HPDE6-E6E7 (cell line): ENCODE results near the gene NRG4.
A peak's percentile ranks its signal among the peaks of the same experiment; 100 is the strongest.
"Not testable (repeated sequence)": the region's sequence is repeated elsewhere in the genome, so short reads cannot be mapped to it uniquely, and the experiment has no call there.

Experiments
- DNase-seq: peaks from one replicate; pipeline ENCODE4 v3.0.0; 2011; ENCODE audit warnings: missing footprints; ENCODE audit errors: extremely low spot score

Gene NRG4

GRCh38 chr15:76011627-76012551 lies at the start of gene NRG4:
Gene NRG4 (minus strand): TSS chr15:76012424. CDS start chr15:76011230, 1,194 bp downstream.
- DNase-seq = no peak

GRCh38 chr15:76061700-76062099 lies 49.5 kb upstream of the NRG4 start:
- no peak for DNase-seq

GRCh38 chr15:76060118-76060989 lies 48.1 kb upstream of the NRG4 start:
- no peak for DNase-seq

- DNase-seq = peak; percentile 41
These were observed 47.3 kb upstream of the NRG4 start, which contains the start of gene TMEM266 for GRCh38 chr15:76059320-76060117. Gene TMEM266 (plus strand): TSS chr15:76059985. CDS start chr15:76134264, 74,279 bp downstream.

GRCh38 chr15:76058714-76059319 lies 46.6 kb upstream of the NRG4 start:
- no peak for DNase-seq

- DNase-seq = no peak
These were observed 45.2 kb upstream of the NRG4 start for GRCh38 chr15:76057332-76058000.

- peak; percentile 50 for DNase-seq
These were observed 44.7 kb upstream of the NRG4 start for GRCh38 chr15:76056931-76057330.

- not testable (repeated sequence) for DNase-seq
These were observed 42.0 kb upstream of the NRG4 start for GRCh38 chr15:76054201-76054600.

- no peak for DNase-seq
These were observed 26.3 kb upstream of the NRG4 start for GRCh38 chr15:76038512-76038911.

- no peak for DNase-seq
These were observed 23.4 kb upstream of the NRG4 start for GRCh38 chr15:76035593-76035992.

GRCh38 chr15:76034111-76034510 lies 21.9 kb upstream of the NRG4 start:
- no peak for DNase-seq

GRCh38 chr15:76033438-76033837 lies 21.2 kb upstream of the NRG4 start:
- DNase-seq = no peak

- DNase-seq = no peak
These were observed 19.8 kb upstream of the NRG4 start for GRCh38 chr15:76032046-76032445.

GRCh38 chr15:76024021-76024768 lies 12.0 kb upstream of the NRG4 start:
- DNase-seq = no peak

- DNase-seq = not testable (repeated sequence)
These were observed 1.2 kb upstream of the NRG4 start for GRCh38 chr15:76013470-76013869.

- no peak for DNase-seq
These were observed 1.6 kb downstream of the NRG4 start for GRCh38 chr15:76010613-76011012.

GRCh38 chr15:76006136-76006778 lies 6.0 kb downstream of the NRG4 start:
- no peak for DNase-seq

- DNase-seq = no peak
These were observed 8.9 kb downstream of the NRG4 start for GRCh38 chr15:76003364-76003763.

GRCh38 chr15:75995611-75996010 lies 16.6 kb downstream of the NRG4 start:
- DNase-seq = no peak
